HAP-1 (cell line): ENCODE results near the gene IGFL4.

Source experiments
- DNase-seq, 2 experiments: peaks; one replicate each; pipeline ENCODE4 v3.0.0-alpha.2; 2016 to 2020; ENCODE audit warnings: low spot score in 2 of 2
- H3K27me3 ChIP-seq: fragments of 250-450 bp; sonication (Bioruptor Pico); 2 replicates; pipeline ENCODE4 v1.5.1; 2020; ENCODE audit warnings: low read depth, mild to moderate bottlenecking, moderate library complexity
- H3K36me3 ChIP-seq: fragments of 250-450 bp; sonication (Bioruptor Pico); replicated peaks from 2 replicates; pipeline ENCODE4 v1.5.1; 2020; ENCODE audit warnings: mild to moderate bottlenecking
- H3K4me1 ChIP-seq: fragments of 250-450 bp; sonication (Bioruptor Pico); 2 replicates; pipeline ENCODE4 v1.5.1; 2020; ENCODE audit warnings: mild to moderate bottlenecking
- H3K4me3 ChIP-seq: fragments of 250-450 bp; sonication (Bioruptor Pico); 2 replicates; pipeline ENCODE4 v1.5.1; 2020; ENCODE audit warnings: mild to moderate bottlenecking, moderate library complexity
- H3K9me3 ChIP-seq: fragments of 250-450 bp; sonication (Bioruptor Pico); 2 replicates; pipeline ENCODE4 v1.5.1; 2020; ENCODE audit warnings: mild to moderate bottlenecking, moderate library complexity
- in situ Hi-C: fragments of 300-500 bp; cut with MboI; formaldehyde crosslinking; loops from 3 replicates; pipeline ENCODE4 v1.14.3; 2020; ENCODE audit warnings: low sequenced_read_pairs, inconsistent platforms, mixed read lengths

Gene IGFL4

DNA sequence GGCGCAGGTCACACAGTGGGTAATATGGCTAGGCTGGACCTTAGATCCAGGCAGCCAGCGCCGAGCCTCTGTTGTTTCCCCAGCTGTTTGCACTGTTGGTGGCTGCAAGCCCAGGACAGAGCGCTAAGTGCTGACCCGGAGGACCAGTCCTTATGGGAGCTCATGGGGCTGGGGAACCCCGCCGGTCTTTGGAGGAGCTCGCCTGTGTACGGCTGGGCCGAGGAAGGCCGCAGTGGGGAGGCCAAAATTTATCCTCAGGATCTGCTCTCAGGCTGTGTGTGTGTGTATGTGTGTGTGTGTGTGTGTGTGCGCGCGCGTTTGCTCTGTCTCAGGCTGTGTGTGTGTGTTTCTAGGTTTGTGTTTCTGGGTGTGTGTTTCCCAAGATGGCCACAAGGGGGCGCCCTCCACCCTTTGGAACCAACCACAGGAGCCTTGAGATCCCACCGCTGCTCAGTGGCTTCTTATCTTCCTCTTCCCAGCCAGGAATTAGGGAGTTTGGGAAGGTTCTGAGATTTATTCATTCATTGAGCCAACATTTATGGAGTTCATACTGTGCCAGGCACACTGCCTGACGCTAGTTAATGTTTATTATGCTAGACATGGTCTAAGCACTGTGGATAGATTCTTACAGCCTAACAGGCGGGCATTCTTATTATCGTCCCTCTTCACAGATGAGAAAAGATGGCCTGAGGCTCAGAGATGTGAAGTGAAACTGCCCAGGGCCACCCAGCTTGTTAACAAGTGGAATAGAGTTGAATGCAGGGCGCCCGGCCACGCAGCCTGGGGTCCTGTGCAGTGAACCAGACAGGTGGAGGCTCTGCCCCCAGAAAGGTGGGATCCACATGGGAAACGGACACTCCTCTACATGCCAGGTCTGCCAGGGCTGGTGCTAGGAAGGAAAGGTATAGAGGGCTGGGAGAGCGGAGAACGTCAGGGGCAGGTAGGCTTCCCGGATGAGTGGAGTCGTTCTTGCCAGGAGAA, 31.0 kb downstream of the IGFL4 start:
- H3K36me3 ChIP-seq = no peaks in the 10 kb centered on the region; the same call in none of the 2 replicates
- no peaks in the 10 kb centered on the region for H3K27me3 ChIP-seq
- DNase-seq = peak; percentile 31 to 87
- in situ Hi-C loops = no loop called here
- H3K9me3 ChIP-seq = no peaks in the 10 kb centered on the region
- H3K4me3 ChIP-seq = no peak overlapping the region
- no peaks in the 10 kb centered on the region for H3K4me1 ChIP-seq

DNA sequence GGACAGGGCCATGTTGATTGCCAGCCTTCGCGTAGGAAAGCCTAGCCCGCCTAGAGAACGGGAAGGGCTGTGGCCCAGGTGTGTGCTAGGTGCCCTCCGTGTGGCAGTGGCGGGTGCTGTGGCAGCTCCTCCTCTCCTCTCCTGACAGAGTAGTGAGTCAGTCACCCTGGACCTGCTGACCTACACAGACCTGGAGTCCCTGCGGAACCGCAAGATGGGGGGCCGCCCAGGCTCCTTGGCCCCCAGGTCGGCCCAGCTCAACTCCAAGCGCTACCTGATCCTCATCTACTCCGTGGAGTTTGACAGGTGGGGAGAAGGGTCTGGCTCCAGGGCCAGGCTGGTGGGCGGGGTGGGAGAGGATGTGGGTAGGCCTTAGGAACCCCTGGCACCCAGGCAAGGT, 34.4 kb downstream of the IGFL4 start:
- DNase-seq = no peak
- no peaks in the 10 kb centered on the region for H3K27me3 ChIP-seq
- no peaks in the 10 kb centered on the region for H3K9me3 ChIP-seq
- no peaks in the 10 kb centered on the region for H3K4me1 ChIP-seq
- in situ Hi-C loops = no loop called here
- no peaks in the 10 kb centered on the region; the same call in none of the 2 replicates for H3K36me3 ChIP-seq
- H3K4me3 ChIP-seq = no peak overlapping the region

DNA sequence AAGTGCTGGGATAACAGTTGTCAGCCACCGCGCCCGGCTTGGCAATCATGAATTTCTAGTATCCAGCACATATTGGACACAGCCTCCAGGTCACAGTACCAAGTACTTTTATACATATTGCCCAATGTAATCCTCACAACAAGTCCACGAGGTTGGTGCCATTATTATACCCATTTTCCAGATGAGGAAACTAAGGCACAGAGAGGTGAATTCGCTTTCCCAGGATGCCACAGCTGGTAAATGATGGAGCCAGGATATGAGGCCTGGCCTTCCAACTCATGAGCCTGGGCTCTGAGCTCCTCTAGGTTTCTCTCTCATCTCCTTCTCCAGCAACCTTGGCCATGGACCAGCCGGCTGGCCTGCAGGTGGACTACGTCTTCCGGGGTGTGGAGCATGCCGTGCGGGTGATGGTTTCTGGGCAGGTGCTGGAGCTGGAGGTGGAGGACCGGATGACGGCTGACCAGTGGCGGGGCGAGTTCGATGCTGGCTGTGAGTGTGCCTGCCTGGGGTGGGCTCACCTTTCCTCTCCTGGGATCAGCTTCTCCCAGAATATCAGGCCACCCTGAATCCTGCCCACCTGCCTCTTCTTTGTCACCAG, 38.0 kb downstream of the IGFL4 start:
- no peaks in the 10 kb centered on the region for H3K9me3 ChIP-seq
- DNase-seq = no peak
- H3K4me1 ChIP-seq = no peaks in the 10 kb centered on the region
- no peaks in the 10 kb centered on the region; the same call in 1 of the 2 replicates for H3K36me3 ChIP-seq
- no peak overlapping the region for H3K4me3 ChIP-seq
- in situ Hi-C loops = no loop called here
- H3K27me3 ChIP-seq = no peaks in the 10 kb centered on the region

DNA sequence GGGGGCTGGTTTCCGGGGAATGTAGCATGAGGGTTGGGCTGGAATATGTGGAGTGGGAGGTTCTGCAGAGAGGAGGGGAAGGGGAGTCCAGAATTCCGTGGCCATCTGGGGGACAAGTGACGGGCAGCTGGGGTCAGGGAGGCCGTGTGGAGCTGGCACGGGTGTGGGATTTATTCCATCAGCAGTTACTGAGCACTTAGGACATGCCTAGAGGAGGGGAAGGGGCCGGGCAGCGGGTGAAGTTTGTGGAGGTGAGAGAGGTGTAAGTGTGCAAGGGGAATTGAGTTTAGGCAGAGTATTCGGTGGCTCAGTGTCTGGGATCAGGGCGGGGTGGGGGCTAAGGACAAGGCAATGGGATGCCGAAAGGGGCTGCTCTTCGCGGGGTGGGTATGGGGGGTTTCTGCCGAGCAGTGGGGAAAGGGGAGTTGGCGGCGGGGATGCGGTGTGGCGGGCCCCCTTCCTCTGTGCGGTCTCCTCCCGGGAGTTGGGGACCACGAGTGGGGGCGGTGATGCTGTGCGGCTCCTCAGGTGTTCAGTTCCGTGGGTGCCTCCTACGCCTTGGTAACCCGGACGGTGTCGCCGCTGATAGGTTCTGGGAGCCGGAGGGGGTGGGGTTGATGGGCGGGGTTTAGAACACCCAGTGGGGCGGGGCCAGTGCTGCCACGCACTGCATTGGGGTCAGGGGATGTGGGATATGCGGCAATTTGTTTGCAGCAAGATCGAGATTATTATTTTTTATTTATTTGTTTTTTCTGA, 40.1 kb downstream of the IGFL4 start:
- DNase-seq = peak in 1 of 2 experiments; percentile 48
- Histone ChIP-seq H3K4me1 (no peaks in the 10 kb centered on the region; the same call in 1 of the 2 replicates), H3K27me3 (no peaks in the 10 kb centered on the region), H3K4me3 (no peak overlapping the region), H3K36me3 (no peaks in the 10 kb centered on the region), H3K9me3 (no peaks in the 10 kb centered on the region)
- in situ Hi-C loops = no loop called here

GRCh38 chr19:45999653-46000121, 41.1 kb downstream of the IGFL4 start:
- Histone ChIP-seq H3K4me3 (no peak overlapping the region), H3K27me3 (no peaks in the 10 kb centered on the region)
- DNase-seq = no peak

GRCh38 chr19:45998834-45999233, 42.0 kb downstream of the IGFL4 start:
- no peaks in the 10 kb centered on the region for H3K9me3 ChIP-seq
- no peak overlapping the region for H3K4me3 ChIP-seq
- DNase-seq = no peak
- no peaks in the 10 kb centered on the region for H3K36me3 ChIP-seq
- no peaks in the 10 kb centered on the region for H3K27me3 ChIP-seq
- H3K4me1 ChIP-seq = peaks cover 4% of the 10 kb centered on the region
- in situ Hi-C loops = no loop called here

More at GRCh38 chr19:45999653-46000121, 41.1 kb downstream of the IGFL4 start:
- H3K9me3 ChIP-seq = no peaks in the 10 kb centered on the region
- in situ Hi-C loops = no loop called here
- no peaks in the 10 kb centered on the region; the same call in none of the 2 replicates for H3K4me1 ChIP-seq
- H3K36me3 ChIP-seq = no peaks in the 10 kb centered on the region

- H3K9me3 ChIP-seq = no peaks in the 10 kb centered on the region
- no peaks in the 10 kb centered on the region for H3K36me3 ChIP-seq
- peaks cover 4% of the 10 kb centered on the region for H3K4me1 ChIP-seq
- no peak for DNase-seq
- H3K27me3 ChIP-seq = no peaks in the 10 kb centered on the region
- in situ Hi-C loops = no loop called here
- no peak overlapping the region for H3K4me3 ChIP-seq
These were observed 43.9 kb downstream of the IGFL4 start for GRCh38 chr19:45996933-45997332.

- H3K4me1 ChIP-seq = peaks cover 4% of the 10 kb centered on the region
- no peaks in the 10 kb centered on the region for H3K36me3 ChIP-seq
- DNase-seq = no peak
- no peaks in the 10 kb centered on the region for H3K27me3 ChIP-seq
- no peaks in the 10 kb centered on the region for H3K9me3 ChIP-seq
- in situ Hi-C loops = no loop called here
- H3K4me3 ChIP-seq = peak overlapping the region; percentile 84
These were observed 45.0 kb downstream of the IGFL4 start for GRCh38 chr19:45995715-45996385.

DNA sequence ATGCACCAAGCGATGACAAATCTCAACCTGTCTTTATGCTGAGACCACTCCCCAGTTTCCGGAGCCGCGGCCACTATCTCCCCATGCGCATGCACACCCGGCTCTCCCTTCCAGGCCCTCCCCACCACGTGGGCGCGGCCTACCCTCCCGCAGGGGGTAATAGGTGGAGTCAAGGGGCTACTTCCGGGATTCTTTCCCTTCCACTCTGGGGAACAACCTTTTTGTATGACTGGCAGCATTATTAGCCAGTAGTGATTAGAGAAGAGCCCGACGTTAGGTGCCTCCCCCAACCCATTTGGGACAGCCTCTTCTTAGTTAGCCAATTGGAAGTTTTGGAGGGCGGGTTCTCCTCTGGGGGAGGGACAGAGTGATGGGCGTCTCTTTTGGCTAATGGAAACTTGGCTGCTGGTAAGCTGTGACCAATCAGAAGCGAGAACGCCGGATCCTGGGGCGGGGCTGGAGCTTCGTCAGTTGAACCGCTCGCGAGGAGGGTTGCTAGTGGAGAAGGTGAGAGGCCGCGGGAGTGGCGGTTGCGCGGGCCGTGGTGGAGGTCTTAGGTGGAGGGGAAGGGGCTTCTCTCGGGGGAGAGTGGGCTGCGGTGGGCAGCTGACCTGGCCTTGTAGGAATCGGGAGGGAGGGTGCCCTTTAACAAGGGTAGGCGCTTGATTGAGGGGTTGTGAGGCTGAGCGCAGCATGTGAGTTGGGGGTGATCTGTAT, 45.6 kb downstream of the IGFL4 start, which contains the start of gene CCDC61:
Gene CCDC61 (plus strand): TSS at position 470 of the 717 bp plus-strand sequence. CDS start 7,552 bp downstream, outside the sequence.
- Histone ChIP-seq H3K4me3 (peak within 1 kb of the TSS; percentile 84), H3K36me3 (no peaks in the 10 kb centered on the region), H3K27me3 (peaks cover 4% of the 10 kb centered on the region; the same call in 1 of the 2 replicates), H3K4me1 (peaks cover 4% of the 10 kb centered on the region), H3K9me3 (no peaks in the 10 kb centered on the region)
- in situ Hi-C loops = no loop called here
- DNase-seq = peak; percentile 96 to 97

- peak in 1 of 2 experiments; percentile 33 for DNase-seq
- in situ Hi-C loops = no loop called here
- H3K9me3 ChIP-seq = no peaks in the 10 kb centered on the region
- H3K4me3 ChIP-seq = peak overlapping the region; percentile 32
- H3K4me1 ChIP-seq = peaks cover 4% of the 10 kb centered on the region
- H3K27me3 ChIP-seq = peaks cover 9% of the 10 kb centered on the region
- no peaks in the 10 kb centered on the region for H3K36me3 ChIP-seq
These were observed 46.3 kb downstream of the IGFL4 start for GRCh38 chr19:45994456-45994997.

- H3K4me1 ChIP-seq = peaks cover 4% of the 10 kb centered on the region
- no peak for DNase-seq
- H3K27me3 ChIP-seq = peaks cover 9% of the 10 kb centered on the region
- no peak overlapping the region for H3K4me3 ChIP-seq
- in situ Hi-C loops = no loop called here
- no peaks in the 10 kb centered on the region for H3K9me3 ChIP-seq
- no peaks in the 10 kb centered on the region for H3K36me3 ChIP-seq
These were observed 50.6 kb downstream of the IGFL4 start for GRCh38 chr19:45990113-45990728.
